Ascending aorta (tissue), 2 donors: ENCODE data around the gene RAD51C. TPM values are rescaled to one million over a fixed set of nuclear protein-coding genes. Genes with fewer than 3 reads are reported as not detected.

ENCODE experiments used
- DNase-seq, 2 donors: peaks; one replicate each; pipeline ENCODE4 v3.0.0-alpha.2; 2019; ENCODE audit warnings: low spot score in 2 of 2
- H3K27ac ChIP-seq, 2 donors: fragments of 200-600 bp; sonication (generic); one replicate each; pipeline ENCODE4 v1.5.1; 2016 to 2017; ENCODE audit warnings: mild to moderate bottlenecking in 1 of 2
- H3K27me3 ChIP-seq: fragments of 200-600 bp; sonication (generic); one replicate; pipeline ENCODE4 v1.5.1; 2017
- H3K36me3 ChIP-seq, 2 donors: fragments of 200-600 bp; sonication (generic); one replicate each; pipeline ENCODE4 v1.5.1; 2016
- H3K4me1 ChIP-seq, 2 donors: fragments of 200-600 bp; sonication (generic); one replicate each; pipeline ENCODE4 v1.5.1; 2016 to 2017; ENCODE audit warnings: mild to moderate bottlenecking in 1 of 2
- H3K4me3 ChIP-seq, 2 donors: fragments of 200-600 bp; sonication (generic); one replicate each; pipeline ENCODE4 v1.5.1; 2016 to 2017; ENCODE audit warnings: mild to moderate bottlenecking in 1 of 2
- H3K9me3 ChIP-seq, 2 donors: fragments of 200-600 bp; sonication (generic); one replicate each; pipeline ENCODE4 v1.5.1; 2016
- CTCF ChIP-seq, 3 experiments: fragments of 200-600 bp in 2 of 3; fragments of 450-650 bp in 1 of 3; sonication (generic) in 2 of 3; IDR thresholded peaks; one replicate each; pipeline ENCODE4 v1.5.1; 2016 to 2019; ENCODE audit warnings: antibody characterized with exemption in 3 of 3, mild to moderate bottlenecking in 1 of 3, moderate library complexity in 1 of 3
- intact Hi-C: fragments of 100-400 bp; cut with DNase I; formaldehyde crosslinking; loops from one replicate; pipeline ENCODE4 v1.15.1; 2023
- total RNA-seq: library from RNA; depleted of rRNA; stranded (reverse); fragments of >200 nt; gene quantifications from one replicate; pipeline ENCODE4 v1.1.0, GENCODE V29; 2016

Gene RAD51C
- total RNA-seq, 1 donor from 2014 or later: 6.8 TPM

GRCh38 chr17:58660621-58661020, 31.8 kb upstream of the RAD51C start:
- no peaks in the 10 kb centered on the region for H3K27me3 ChIP-seq
- no peaks in the 10 kb centered on the region for H3K4me1 ChIP-seq
- H3K27ac ChIP-seq: no peak overlapping the region
- intact Hi-C loops: no loop called here
- no peaks in the 10 kb centered on the region for H3K9me3 ChIP-seq
- no peaks in the 10 kb centered on the region for H3K36me3 ChIP-seq
- no peak for TF ChIP-seq CTCF (IDR thresholded peaks at IDR 0.05)
- no peak for DNase-seq
- no peak overlapping the region for H3K4me3 ChIP-seq

- DNase-seq: no peak
- no peaks in the 10 kb centered on the region for H3K27me3 ChIP-seq
- H3K36me3 ChIP-seq: no peaks in the 10 kb centered on the region
- H3K4me1 ChIP-seq: no peaks in the 10 kb centered on the region
- no peak overlapping the region for H3K27ac ChIP-seq
- H3K4me3 ChIP-seq: no peak overlapping the region
- no peak for TF ChIP-seq CTCF (IDR thresholded peaks at IDR 0.05)
- no peaks in the 10 kb centered on the region for H3K9me3 ChIP-seq
- intact Hi-C loops: no loop called here
These were observed 30.9 kb upstream of the RAD51C start for GRCh38 chr17:58661499-58661898.

GRCh38 chr17:58664302-58664701, 28.1 kb upstream of the RAD51C start:
- Histone ChIP-seq H3K27ac (no peak overlapping the region), H3K9me3 (no peaks in the 10 kb centered on the region), H3K27me3 (no peaks in the 10 kb centered on the region), H3K4me1 (no peaks in the 10 kb centered on the region), H3K4me3 (no peak overlapping the region), H3K36me3 (no peaks in the 10 kb centered on the region)
- DNase-seq: no peak
- intact Hi-C loops: no loop called here
- no peak for TF ChIP-seq CTCF (IDR thresholded peaks at IDR 0.05)

- peak overlapping the region in 1 of 2 donors; percentile 12 for H3K4me3 ChIP-seq
- intact Hi-C loops: no loop called here
- no peaks in the 10 kb centered on the region for H3K9me3 ChIP-seq
- no peak for DNase-seq
- no peak for TF ChIP-seq CTCF (IDR thresholded peaks at IDR 0.05)
- no peaks in the 10 kb centered on the region for H3K27me3 ChIP-seq
- H3K27ac ChIP-seq: no peak overlapping the region
- H3K36me3 ChIP-seq: no peaks in the 10 kb centered on the region
- H3K4me1 ChIP-seq: no peaks in the 10 kb centered on the region
These were observed 26.2 kb upstream of the RAD51C start for GRCh38 chr17:58665946-58666857.

GRCh38 chr17:58666858-58667267, 25.5 kb upstream of the RAD51C start:
- Histone ChIP-seq H3K9me3 (no peaks in the 10 kb centered on the region), H3K4me1 (no peaks in the 10 kb centered on the region), H3K27ac (no peak overlapping the region), H3K4me3 (peak overlapping the region in 1 of 2 donors; percentile 12), H3K36me3 (no peaks in the 10 kb centered on the region), H3K27me3 (no peaks in the 10 kb centered on the region)
- TF ChIP-seq CTCF (IDR thresholded peaks at IDR 0.05): no peak
- peak; percentile 24 to 78 for DNase-seq
- intact Hi-C loops: no loop called here
